GM18507 (cell line): ENCODE data around the gene MRPS18A.
"Not testable (repeated sequence)": the region's sequence is repeated elsewhere in the genome, so short reads cannot be mapped to it uniquely, and the experiment has no call there.

Experiments
- DNase-seq: peaks from one replicate; pipeline ENCODE4 v3.0.0; 2011; ENCODE audit warnings: low read depth; ENCODE audit not compliant: insufficient read length; ENCODE audit errors: extremely low spot score
- FAIRE-seq: peaks from 2 replicates; lab custom pipeline; 2011; peaks lifted over from hg19 to GRCh38; lab: Jason Lieb, UNC

The MRPS18A gene

DNA sequence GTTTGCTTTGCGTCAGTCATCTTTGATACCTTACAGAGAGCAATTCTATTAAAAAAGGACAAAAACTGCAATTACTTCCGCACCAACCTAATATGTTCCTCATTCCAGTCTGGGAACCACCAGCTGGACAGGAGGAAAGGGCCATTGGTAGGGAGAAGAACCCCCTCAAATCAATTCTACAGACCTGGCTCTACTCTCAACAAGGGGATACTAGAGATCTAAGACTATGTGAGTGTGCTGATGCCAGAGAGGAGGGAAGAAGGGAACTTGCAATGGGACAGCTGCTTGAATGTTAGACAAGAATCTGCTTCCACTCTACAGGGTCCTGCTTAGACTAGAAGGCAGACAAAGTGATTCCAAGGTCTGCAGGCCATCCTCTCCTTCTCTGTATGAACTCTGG is 13.3 kb downstream of the MRPS18A start:
- DNase-seq, result no peak
- FAIRE-seq, result no peak

GRCh38 chr6:43673444-43674084 is 14.0 kb downstream of the MRPS18A start:
- no peak for FAIRE-seq

DNA sequence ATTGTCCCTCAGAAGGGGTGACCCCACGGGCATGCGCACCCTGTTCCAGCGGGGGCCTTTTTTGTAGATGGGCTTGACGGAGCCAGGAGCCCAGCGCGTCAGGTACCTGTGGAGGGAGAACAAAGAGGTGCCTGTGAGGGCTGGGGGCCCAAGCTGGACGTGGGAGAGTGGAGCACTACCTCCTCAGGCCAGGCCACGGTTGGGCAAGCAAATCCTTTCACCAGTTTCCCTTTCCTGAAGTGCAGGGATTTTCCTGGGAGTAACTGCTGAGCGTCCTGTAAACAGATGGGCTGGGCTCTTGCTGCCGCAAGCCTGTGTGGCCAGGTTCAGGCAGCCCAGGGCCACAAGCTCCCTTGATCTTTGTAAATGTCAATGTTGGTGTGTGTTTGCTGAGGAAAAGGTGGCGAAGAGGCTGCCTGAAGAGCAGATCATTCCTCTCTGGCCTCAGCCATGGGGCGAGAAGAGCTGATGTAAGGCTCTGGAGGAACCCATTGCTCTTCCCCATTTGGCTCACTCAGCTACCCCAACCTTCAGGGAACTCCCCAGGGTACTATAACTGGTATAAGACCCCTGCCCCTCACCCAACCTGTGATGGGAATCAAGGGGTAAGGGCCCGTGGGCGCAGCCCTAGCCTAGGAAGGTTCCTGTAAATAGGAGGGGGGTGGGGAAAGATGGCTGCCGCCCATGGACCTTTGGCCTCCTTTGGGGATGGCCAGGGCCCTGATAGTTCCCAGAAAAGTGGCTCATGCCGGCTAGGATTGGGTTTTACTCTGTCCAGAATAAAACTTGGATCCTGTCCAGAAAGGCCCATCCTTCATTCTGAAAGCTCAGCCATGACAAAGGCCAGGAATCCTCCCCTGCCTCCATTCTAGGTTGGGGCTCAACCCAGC is 15.5 kb downstream of the MRPS18A start:
- no peak for DNase-seq
- no peak for FAIRE-seq

More at GRCh38 chr6:43673444-43674084, 14.0 kb downstream of the MRPS18A start:
- DNase-seq, result no peak

DNA sequence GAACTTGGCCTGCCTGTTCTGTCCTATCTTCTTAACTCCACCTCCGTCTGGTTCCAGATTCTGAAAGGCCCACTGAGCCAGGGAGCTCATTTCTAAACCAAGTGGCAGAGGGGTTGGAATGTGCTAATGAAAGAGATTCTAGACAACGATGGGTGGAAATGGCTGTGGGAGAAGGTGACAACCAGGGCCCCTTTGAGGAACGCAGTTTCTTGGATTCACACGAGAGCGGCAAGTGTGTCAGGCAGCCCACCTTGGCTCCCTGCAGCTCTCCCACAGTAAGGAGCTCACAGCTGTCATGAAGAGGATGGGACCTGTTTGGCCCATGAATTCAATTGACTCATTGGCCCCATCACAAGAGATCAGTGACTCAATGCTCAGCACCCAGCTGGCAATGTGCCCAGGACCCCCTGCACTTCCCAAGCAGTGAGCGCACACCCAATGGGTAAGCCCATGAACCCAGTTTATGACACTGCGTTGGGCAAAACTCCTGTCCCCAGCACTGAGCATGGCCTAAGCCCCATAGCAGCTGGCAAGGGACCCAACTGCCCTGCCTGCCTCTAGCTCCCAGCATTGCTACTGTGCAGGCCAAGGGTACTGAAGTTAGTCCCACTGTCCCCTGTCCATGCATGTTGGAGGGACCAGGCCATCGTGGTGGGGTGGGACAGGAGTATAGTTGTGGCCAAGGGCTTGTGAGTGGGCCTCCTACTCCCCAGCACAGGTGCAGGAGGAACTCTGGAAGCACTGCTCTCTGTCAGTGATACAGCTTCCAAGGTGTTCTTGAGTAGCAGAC is 16.4 kb downstream of the MRPS18A start:
- no peak for FAIRE-seq
- DNase-seq, result no peak

DNA sequence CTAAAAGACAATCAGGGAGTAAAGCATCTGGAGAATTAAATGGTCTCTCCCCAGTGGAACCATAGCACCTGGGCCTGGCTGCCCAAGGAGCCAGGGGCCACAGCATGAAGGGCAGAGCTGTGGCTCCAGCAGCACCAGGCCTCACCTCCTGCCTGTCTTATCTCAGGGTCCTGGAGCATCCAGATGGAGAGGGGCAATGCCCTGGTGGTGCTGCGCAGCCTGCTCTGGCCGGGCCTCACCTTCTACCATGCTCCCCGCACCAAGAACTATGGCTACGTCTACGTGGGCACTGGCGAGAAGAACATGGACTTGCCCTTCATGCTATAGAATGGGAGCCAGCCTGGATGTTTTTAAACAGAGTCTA is 17.0 kb downstream of the MRPS18A start:
- DNase-seq (no peak), FAIRE-seq (no peak)

DNA sequence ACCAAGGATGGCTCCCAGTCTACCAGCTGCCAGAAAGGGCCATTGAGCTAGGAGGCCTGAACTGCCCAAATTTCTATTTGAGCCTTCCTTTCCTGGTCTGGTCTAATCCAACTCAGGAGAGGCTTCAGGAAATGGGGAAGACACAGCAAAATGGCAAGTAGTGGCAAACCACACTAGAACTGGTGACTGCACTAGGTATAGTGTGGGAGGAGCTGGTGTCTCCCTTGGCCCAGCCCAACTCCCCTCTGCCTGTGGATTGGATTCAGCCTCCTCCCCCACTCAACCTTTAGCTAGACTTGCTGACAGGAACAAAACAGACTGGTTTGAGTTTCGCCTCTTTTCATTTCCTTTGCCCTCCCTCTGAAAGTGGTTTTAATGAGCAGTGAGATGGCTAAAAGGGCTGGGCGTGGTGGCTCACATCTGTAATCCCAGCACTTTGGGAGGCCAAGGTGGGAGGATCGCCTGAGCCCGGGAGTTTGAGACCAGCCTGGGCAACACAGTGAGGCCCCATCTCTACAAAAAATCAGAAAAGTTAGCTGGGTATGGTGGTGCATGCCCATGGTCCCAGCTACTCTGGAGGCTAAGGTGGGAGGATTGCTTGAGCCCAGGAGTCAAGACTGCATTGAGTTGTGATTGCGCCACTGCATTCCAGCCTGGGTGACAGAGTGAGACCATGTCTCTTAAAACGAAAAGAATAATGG is 17.5 kb downstream of the MRPS18A start:
- FAIRE-seq, result no peak
- DNase-seq, result no peak

- DNase-seq, result no peak
- FAIRE-seq, result no peak
Measured at GRCh38 chr6:43669050-43669921, 18.3 kb downstream of the MRPS18A start.

- FAIRE-seq (peak; percentile 62), DNase-seq (no peak)
Measured at GRCh38 chr6:43668151-43669028, 19.2 kb downstream of the MRPS18A start.

- FAIRE-seq (peak; percentile 87), DNase-seq (peak; percentile 62)
Measured at GRCh38 chr6:43667245-43668150, 20.1 kb downstream of the MRPS18A start.

- no peak for DNase-seq
- no peak for FAIRE-seq
Measured at GRCh38 chr6:43666196-43666920, 21.2 kb downstream of the MRPS18A start.

DNA sequence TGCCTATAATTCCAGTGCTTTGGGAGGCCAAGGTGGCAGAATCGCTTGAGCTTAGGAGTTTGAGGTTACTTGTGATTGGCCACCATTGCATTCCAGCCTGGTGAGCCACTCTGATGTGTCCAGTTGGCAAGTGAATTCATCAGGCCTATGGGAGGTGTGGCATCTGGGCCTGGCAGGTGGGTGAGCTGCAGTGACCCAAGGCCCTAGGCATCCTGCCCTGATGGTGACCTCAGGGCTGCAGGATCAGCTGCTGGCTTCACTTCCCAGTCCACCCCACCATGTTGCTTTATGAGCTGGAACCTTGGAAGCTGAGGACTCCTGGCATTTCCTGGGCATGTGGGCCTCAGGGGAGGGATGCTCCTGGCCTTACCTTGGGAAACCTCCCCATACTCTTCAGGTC is 22.2 kb downstream of the MRPS18A start:
- FAIRE-seq (no peak), DNase-seq (no peak)

- FAIRE-seq, DNase-seq: not testable (repeated sequence)
Measured at GRCh38 chr6:43662948-43663347, 24.6 kb downstream of the MRPS18A start.

- FAIRE-seq (no peak), DNase-seq (no peak)
Measured at GRCh38 chr6:43658161-43658560, 29.4 kb downstream of the MRPS18A start.

DNA sequence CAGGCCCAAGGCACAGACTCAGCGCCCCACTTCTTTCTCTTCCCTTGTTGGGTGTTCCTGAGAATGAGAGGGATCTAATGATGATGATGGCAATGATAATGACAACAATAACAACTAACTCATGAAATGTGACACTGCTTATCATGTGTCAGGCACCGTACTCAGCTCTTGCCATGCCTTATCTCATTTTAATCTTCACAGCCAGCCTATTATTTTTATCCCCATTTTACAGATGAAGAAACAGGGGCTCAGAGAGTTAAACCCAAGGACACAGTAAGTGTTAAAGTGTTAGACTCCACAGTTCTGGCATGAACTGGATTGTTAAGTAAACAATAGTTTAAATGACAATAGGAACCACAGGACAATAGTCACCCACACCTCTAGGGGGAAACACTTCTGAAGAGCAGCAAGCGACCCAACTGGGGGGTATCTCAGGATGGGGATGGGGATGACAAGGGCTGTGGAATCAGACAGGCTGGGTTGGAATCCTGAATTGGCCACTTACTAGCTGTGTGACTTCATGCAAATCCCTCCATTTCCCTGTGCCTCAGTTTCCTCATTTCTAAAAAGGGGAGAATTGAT is 30.3 kb downstream of the MRPS18A start:
- no peak for FAIRE-seq
- DNase-seq, result no peak

GRCh38 chr6:43652822-43653221 is 34.8 kb downstream of the MRPS18A start:
- not testable (repeated sequence) for FAIRE-seq

DNA sequence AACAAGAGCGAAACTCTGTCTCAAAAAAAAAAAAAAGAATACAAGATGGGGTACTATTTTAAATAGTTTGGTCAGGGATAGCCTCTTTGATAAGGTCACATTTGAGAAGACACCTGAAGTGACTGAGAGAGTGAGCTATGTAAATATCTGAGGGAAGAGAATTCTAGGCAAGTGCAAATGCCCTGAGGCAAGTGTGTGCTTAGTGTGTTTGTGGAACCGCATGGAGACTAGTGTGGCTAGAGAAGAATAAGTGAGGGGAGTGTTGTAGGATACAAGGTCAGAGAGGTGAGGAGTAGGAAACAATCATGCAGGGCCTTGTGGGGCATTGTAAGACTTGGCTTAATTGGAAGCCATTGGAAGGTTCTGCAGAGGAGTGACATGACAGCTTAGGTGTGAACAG is 39.3 kb downstream of the MRPS18A start:
- DNase-seq, result no peak
- no peak for FAIRE-seq

More at GRCh38 chr6:43652822-43653221, 34.8 kb downstream of the MRPS18A start:
- not testable (repeated sequence) for DNase-seq
